MM.1S (cell line): ENCODE results near the gene IFT172.

Experiments
- DNase-seq: peaks from one replicate; pipeline ENCODE4 v3.0.0-alpha.2; 2015
- H2AFZ ChIP-seq: fragments of 300-600 bp; sonication (generic); 2 replicates; pipeline ENCODE4 v1.6.0; 2016; ENCODE audit warnings: antibody characterized with exemption, low read length
- H3F3A ChIP-seq: fragments of 300-600 bp; sonication (generic); 2 replicates; pipeline ENCODE4 v1.6.1; 2016; ENCODE audit warnings: mild to moderate bottlenecking, antibody characterized with exemption, low read length, moderate library complexity, mixed read lengths; ENCODE audit not compliant: insufficient read depth
- H3K27ac ChIP-seq: fragments of 300-600 bp; sonication (generic); 2 replicates; pipeline ENCODE4 v1.5.1; 2016; ENCODE audit warnings: mild to moderate bottlenecking, low read length
- H3K27me3 ChIP-seq: fragments of 300-600 bp; sonication (generic); replicated peaks from 2 replicates; pipeline ENCODE4 v1.6.0; 2016; ENCODE audit warnings: low read length; ENCODE audit not compliant: insufficient read depth
- H3K36me3 ChIP-seq: fragments of 300-600 bp; sonication (generic); replicated peaks from 2 replicates; pipeline ENCODE4 v1.6.1; 2016; ENCODE audit warnings: mild to moderate bottlenecking, low read length, mixed read lengths; ENCODE audit not compliant: insufficient read depth
- H3K4me1 ChIP-seq: fragments of 300-600 bp; sonication (generic); 2 replicates; pipeline ENCODE4 v1.6.1; 2016; ENCODE audit warnings: low read length, mixed read lengths
- H3K4me2 ChIP-seq: fragments of 300-600 bp; sonication (generic); 2 replicates; pipeline ENCODE4 v1.6.0; 2016; ENCODE audit warnings: low read depth, low read length
- H3K4me3 ChIP-seq: fragments of 300-600 bp; sonication (generic); 2 replicates; pipeline ENCODE4 v1.5.1; 2016; ENCODE audit warnings: low read length, mixed read lengths
- H3K79me2 ChIP-seq: fragments of 300-600 bp; sonication (generic); 2 replicates; pipeline ENCODE4 v1.6.1; 2016; ENCODE audit warnings: mixed run types, low read length, mixed read lengths
- H3K9ac ChIP-seq: fragments of 300-600 bp; sonication (generic); 2 replicates; pipeline ENCODE4 v1.6.1; 2016; ENCODE audit warnings: low read length, mixed read lengths
- H3K9me2 ChIP-seq: fragments of 300-600 bp; sonication (generic); replicated peaks from 2 replicates; pipeline ENCODE4 v1.6.1; 2016; ENCODE audit warnings: mild to moderate bottlenecking, low read length, mixed read lengths; ENCODE audit not compliant: insufficient read depth
- H3K9me3 ChIP-seq: fragments of 300-600 bp; sonication (generic); replicated peaks from 2 replicates; pipeline ENCODE4 v1.6.1; 2016; ENCODE audit warnings: mild to moderate bottlenecking, low read length, mixed read lengths; ENCODE audit not compliant: insufficient read depth
- H4K20me1 ChIP-seq: fragments of 300-600 bp; sonication (generic); 2 replicates; pipeline ENCODE4 v1.6.1; 2016; ENCODE audit warnings: mild to moderate bottlenecking, low read length, moderate library complexity, mixed read lengths; ENCODE audit not compliant: insufficient read depth
- CTCF ChIP-seq: fragments of 300-600 bp; sonication (generic); IDR thresholded peaks from 2 replicates; pipeline ENCODE4 v1.5.1; 2016; ENCODE audit warnings: antibody characterized with exemption, low read length, mixed read lengths
- EZH2 ChIP-seq: fragments of 300-600 bp; sonication (generic); optimal IDR thresholded peaks from 2 replicates; pipeline ENCODE3; 2017; ENCODE audit warnings: low read depth, mild to moderate bottlenecking, antibody characterized with exemption, low read length, mixed read lengths
- EZH2phosphoT487 ChIP-seq: fragments of 300-600 bp; sonication (generic); IDR thresholded peaks from 2 replicates; pipeline ENCODE4 v1.6.1; 2018; ENCODE audit warnings: antibody characterized with exemption, low read length

Gene IFT172

DNA sequence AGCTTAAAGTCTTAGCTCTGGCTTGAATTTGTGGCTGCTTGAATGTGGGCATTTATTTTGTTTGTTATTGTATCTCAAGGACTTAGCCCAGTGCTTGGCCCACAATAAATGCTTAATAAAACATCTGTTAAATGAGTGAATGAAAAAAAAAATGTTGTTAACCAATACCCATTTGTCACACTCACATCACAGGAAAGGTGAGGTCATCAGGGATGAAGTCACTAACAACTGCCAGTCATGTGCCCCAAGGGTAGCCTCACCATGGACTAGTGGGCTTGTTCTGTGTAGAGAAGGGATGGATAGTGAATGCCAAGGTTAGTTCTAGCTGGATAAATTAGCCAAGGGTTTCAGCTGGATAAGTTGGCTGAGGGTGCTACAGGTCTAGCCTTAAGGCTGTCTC is 58.1 kb downstream of the IFT172 start:
- no peak overlapping the region for H3K4me3 ChIP-seq
- H3K9me2 ChIP-seq = no peaks in the 10 kb centered on the region
- H3K36me3 ChIP-seq = peaks cover 6% of the 10 kb centered on the region; the same call in 1 of the 2 replicates
- peaks cover 19% of the 10 kb centered on the region for H3F3A ChIP-seq
- H3K4me2 ChIP-seq = no peak overlapping the region
- H3K79me2 ChIP-seq = peaks cover 38% of the 10 kb centered on the region
- peaks cover 9% of the 10 kb centered on the region; the same call in 1 of the 2 replicates for H3K4me1 ChIP-seq
- DNase-seq = no peak
- no peak overlapping the region for H3K27ac ChIP-seq
- no peak overlapping the region for H2AFZ ChIP-seq
- H4K20me1 ChIP-seq = no peaks in the 10 kb centered on the region; the same call in 1 of the 2 replicates
- no peaks in the 10 kb centered on the region for H3K9me3 ChIP-seq
- no peaks in the 10 kb centered on the region for H3K27me3 ChIP-seq
- H3K9ac ChIP-seq = no peak overlapping the region
- no peak for TF ChIP-seq EZH2
- no peak for TF ChIP-seq CTCF
- TF ChIP-seq EZH2phosphoT487 = no peak

DNA sequence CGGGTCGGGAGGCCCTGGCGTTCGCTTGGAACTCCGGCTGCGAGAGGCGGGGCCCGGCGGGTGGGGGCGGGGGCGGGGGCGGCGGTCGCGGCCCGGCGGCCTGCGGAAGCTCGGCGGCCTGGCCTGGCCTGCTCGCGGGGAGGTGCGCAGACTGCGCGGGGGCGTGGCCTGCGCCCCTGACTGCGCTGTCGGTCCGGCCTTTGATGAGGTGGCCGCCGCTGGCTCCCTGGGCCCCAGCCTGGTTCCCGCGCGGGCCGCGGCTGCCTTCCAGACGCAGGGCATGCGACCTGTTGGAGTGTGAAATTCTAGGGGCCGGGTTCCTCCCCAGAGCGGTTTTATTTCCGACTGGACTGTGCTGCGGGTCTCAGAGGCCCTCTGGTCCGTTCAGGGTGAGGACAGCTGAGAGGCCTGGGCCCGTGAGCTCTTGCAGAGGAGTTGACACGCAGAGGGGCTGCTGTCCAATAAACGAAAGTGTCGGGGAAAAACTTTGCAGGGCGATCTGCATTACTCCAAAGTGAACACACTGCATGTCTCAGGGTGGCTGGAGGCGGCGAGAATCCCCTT is 60.5 kb downstream of the IFT172 start:
- TF ChIP-seq EZH2 = no peak
- peak overlapping the region; percentile 95 for H3K9ac ChIP-seq
- DNase-seq = peak; percentile 90
- H3K27ac ChIP-seq = peak overlapping the region; percentile 85; the same call in 1 of the 2 replicates
- peak overlapping the region; percentile 88 for H3K4me3 ChIP-seq
- peak overlapping the region; percentile 97 for H2AFZ ChIP-seq
- H3F3A ChIP-seq = peaks cover 19% of the 10 kb centered on the region
- peaks cover 9% of the 10 kb centered on the region; the same call in 1 of the 2 replicates for H3K4me1 ChIP-seq
- H3K9me3 ChIP-seq = no peaks in the 10 kb centered on the region
- H3K4me2 ChIP-seq = peak overlapping the region; percentile 96
- H3K79me2 ChIP-seq = peaks cover 38% of the 10 kb centered on the region
- H3K9me2 ChIP-seq = no peaks in the 10 kb centered on the region
- no peaks in the 10 kb centered on the region; the same call in 1 of the 2 replicates for H4K20me1 ChIP-seq
- H3K36me3 ChIP-seq = peaks cover 2% of the 10 kb centered on the region; the same call in 1 of the 2 replicates
- H3K27me3 ChIP-seq = no peaks in the 10 kb centered on the region

- Histone ChIP-seq H3K27ac (peak within 1 kb of the TSS; percentile 85; the same call in 1 of the 2 replicates), H3K4me2 (peak within 1 kb of the TSS; percentile 96), H3K79me2 (peaks cover 38% of the 10 kb centered on the region), H3K9me2 (no peaks in the 10 kb centered on the region), H2AFZ (peak within 1 kb of the TSS; percentile 97), H3F3A (peaks cover 19% of the 10 kb centered on the region), H4K20me1 (no peaks in the 10 kb centered on the region; the same call in 1 of the 2 replicates), H3K4me3 (peak within 1 kb of the TSS; percentile 88), H3K9me3 (no peaks in the 10 kb centered on the region), H3K27me3 (no peaks in the 10 kb centered on the region), H3K4me1 (peaks cover 9% of the 10 kb centered on the region; the same call in 1 of the 2 replicates), H3K36me3 (no peaks in the 10 kb centered on the region), H3K9ac (peak within 1 kb of the TSS; percentile 95)
- TF ChIP-seq CTCF (no peak), EZH2 (no peak), EZH2phosphoT487 (no peak)
- DNase-seq = peak; percentile 96
Measured at GRCh38 chr2:27428213-27428977, 61.1 kb downstream of the IFT172 start, which contains the start of gene NRBP1. Gene NRBP1 (plus strand): TSS chr2:27428631. CDS start chr2:27433274, 4,643 bp downstream.
